ENCODE data around the gene ATXN7.

GRCh38 chr3:63845215-63845614 lies 18.5 kb upstream of the ATXN7 start:
- no peak for TF ChIP-seq CTCF (conservative IDR thresholded peaks at IDR 0.05; ENCODE audit: low read depth, low read length)
- no peak for TF ChIP-seq EZH2phosphoT487 (IDR thresholded peaks at IDR 0.05; ENCODE audit: borderline replicate concordance, low read length)
- no peak for TF ChIP-seq EZH2 (IDR thresholded peaks at IDR 0.05; ENCODE audit: low read length, unreplicated experiment)
